Lower lobe of right lung (tissue), 2 donors: Measurements from ENCODE around the gene TECPR2. TPM values are rescaled to one million over a fixed set of nuclear protein-coding genes. Genes with fewer than 3 reads are reported as not detected.

Experiments used
- ATAC-seq, 2 donors: fragments of 200-7000 bp; cut with Tn5 transposase; one replicate each; pipeline ENCODE4 v1.9.1; 2020 to 2022; ENCODE audit warnings: mild to moderate bottlenecking in 2 of 2, moderate library complexity in 2 of 2
- DNase-seq: peaks from one replicate; pipeline ENCODE4 v3.0.0-alpha.2; 2020
- H3K27ac ChIP-seq: fragments of 200-600 bp; one replicate; pipeline ENCODE4 v1.8.0; 2022
- H3K27me3 ChIP-seq: fragments of 200-600 bp; one replicate; pipeline ENCODE4 v1.8.0; 2022; ENCODE audit warnings: low read depth
- H3K36me3 ChIP-seq: fragments of 200-600 bp; one replicate; pipeline ENCODE4 v1.8.0; 2022; ENCODE audit warnings: mild to moderate bottlenecking
- H3K4me1 ChIP-seq: fragments of 200-600 bp; one replicate; pipeline ENCODE4 v1.8.0; 2022
- H3K4me3 ChIP-seq: fragments of 200-600 bp; one replicate; pipeline ENCODE4 v1.8.0; 2022; ENCODE audit warnings: mild to moderate bottlenecking
- H3K9me3 ChIP-seq: fragments of 200-600 bp; one replicate; pipeline ENCODE4 v1.8.0; 2022
- intact Hi-C: fragments of 100-400 bp; cut with DNase I; formaldehyde crosslinking; loops from one replicate; pipeline ENCODE4 v1.11.0; 2022
- long read RNA-seq: library from polyadenylated mRNA; unstranded; transcript quantifications from one replicate; pipeline ENCODE4 v2.0.0, GENCODE V29; 2021
- total RNA-seq: library from RNA; stranded (reverse); fragmentation: NEBNext Ultra II Directional; extraction: Animal tissue kit (Norgen Biotek cat#: 25700); gene quantifications from one replicate; pipeline ENCODE4 v1.2.1, GENCODE V29; 2021
- TF ChIP-seq, protein P1 (sequence below): fragments of 200-600 bp; IDR thresholded peaks from one replicate; pipeline ENCODE4 v1.8.0; 2022; ENCODE audit warnings: antibody characterized with exemption, mild to moderate bottlenecking
- donor health status: DM: no; HTN: yes; CAD: no; lungs with severe emphysema.

TECPR2 gene, protein sequence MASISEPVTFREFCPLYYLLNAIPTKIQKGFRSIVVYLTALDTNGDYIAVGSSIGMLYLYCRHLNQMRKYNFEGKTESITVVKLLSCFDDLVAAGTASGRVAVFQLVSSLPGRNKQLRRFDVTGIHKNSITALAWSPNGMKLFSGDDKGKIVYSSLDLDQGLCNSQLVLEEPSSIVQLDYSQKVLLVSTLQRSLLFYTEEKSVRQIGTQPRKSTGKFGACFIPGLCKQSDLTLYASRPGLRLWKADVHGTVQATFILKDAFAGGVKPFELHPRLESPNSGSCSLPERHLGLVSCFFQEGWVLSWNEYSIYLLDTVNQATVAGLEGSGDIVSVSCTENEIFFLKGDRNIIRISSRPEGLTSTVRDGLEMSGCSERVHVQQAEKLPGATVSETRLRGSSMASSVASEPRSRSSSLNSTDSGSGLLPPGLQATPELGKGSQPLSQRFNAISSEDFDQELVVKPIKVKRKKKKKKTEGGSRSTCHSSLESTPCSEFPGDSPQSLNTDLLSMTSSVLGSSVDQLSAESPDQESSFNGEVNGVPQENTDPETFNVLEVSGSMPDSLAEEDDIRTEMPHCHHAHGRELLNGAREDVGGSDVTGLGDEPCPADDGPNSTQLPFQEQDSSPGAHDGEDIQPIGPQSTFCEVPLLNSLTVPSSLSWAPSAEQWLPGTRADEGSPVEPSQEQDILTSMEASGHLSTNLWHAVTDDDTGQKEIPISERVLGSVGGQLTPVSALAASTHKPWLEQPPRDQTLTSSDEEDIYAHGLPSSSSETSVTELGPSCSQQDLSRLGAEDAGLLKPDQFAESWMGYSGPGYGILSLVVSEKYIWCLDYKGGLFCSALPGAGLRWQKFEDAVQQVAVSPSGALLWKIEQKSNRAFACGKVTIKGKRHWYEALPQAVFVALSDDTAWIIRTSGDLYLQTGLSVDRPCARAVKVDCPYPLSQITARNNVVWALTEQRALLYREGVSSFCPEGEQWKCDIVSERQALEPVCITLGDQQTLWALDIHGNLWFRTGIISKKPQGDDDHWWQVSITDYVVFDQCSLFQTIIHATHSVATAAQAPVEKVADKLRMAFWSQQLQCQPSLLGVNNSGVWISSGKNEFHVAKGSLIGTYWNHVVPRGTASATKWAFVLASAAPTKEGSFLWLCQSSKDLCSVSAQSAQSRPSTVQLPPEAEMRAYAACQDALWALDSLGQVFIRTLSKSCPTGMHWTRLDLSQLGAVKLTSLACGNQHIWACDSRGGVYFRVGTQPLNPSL (N-terminal part only)
- 23.2 TPM for total RNA-seq
- long read RNA-seq, full-length matches to known transcripts: 2 of 20 reads
- long read RNA-seq, partial matches to known transcripts: 15 of 20 reads
- long read RNA-seq, other reads (novel, unspliced or antisense): 3 of 20 reads

GRCh38 chr14:102362545-102363181 lies at the start of gene TECPR2, which contains the start of gene CINP:
TSS of gene TECPR2 (plus strand) at chr14:102362941. CDS start at chr14:102376722, 13,781 bp downstream.
TSS of gene CINP (minus strand) at chr14:102362890. CDS start at chr14:102362851, 39 bp downstream.
- intact Hi-C loops: no loop called here
- peaks cover 27% of the 10 kb centered on the region for H3K4me1 ChIP-seq
- TF ChIP-seq, protein P1, sequence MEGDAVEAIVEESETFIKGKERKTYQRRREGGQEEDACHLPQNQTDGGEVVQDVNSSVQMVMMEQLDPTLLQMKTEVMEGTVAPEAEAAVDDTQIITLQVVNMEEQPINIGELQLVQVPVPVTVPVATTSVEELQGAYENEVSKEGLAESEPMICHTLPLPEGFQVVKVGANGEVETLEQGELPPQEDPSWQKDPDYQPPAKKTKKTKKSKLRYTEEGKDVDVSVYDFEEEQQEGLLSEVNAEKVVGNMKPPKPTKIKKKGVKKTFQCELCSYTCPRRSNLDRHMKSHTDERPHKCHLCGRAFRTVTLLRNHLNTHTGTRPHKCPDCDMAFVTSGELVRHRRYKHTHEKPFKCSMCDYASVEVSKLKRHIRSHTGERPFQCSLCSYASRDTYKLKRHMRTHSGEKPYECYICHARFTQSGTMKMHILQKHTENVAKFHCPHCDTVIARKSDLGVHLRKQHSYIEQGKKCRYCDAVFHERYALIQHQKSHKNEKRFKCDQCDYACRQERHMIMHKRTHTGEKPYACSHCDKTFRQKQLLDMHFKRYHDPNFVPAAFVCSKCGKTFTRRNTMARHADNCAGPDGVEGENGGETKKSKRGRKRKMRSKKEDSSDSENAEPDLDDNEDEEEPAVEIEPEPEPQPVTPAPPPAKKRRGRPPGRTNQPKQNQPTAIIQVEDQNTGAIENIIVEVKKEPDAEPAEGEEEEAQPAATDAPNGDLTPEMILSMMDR: no peak
- no peaks in the 10 kb centered on the region for H3K9me3 ChIP-seq
- ATAC-seq: peak; percentile 99 to 100
- H3K27me3 ChIP-seq: no peaks in the 10 kb centered on the region
- H3K27ac ChIP-seq: peak within 1 kb of the TSS; percentile 95
- peak within 1 kb of the TSS; percentile 96 for H3K4me3 ChIP-seq
- H3K36me3 ChIP-seq: peaks cover 27% of the 10 kb centered on the region
- peak; percentile 99 for DNase-seq

- TF ChIP-seq, protein P1: peak; percentile 98
- DNase-seq (peak; percentile 91), ATAC-seq (peak; percentile 80 to 86)
- intact Hi-C loops: no loop called here
- H3K4me3 ChIP-seq: peak overlapping the region; percentile 56
- H3K36me3 ChIP-seq: no peaks in the 10 kb centered on the region
- no peaks in the 10 kb centered on the region for H3K27me3 ChIP-seq
- no peaks in the 10 kb centered on the region for H3K9me3 ChIP-seq
- peaks cover 38% of the 10 kb centered on the region for H3K4me1 ChIP-seq
- peak overlapping the region; percentile 19 for H3K27ac ChIP-seq
Observed at GRCh38 chr14:102314242-102315011, 48.3 kb upstream of the TECPR2 start.

GRCh38 chr14:102315121-102315520 lies 47.6 kb upstream of the TECPR2 start:
- Histone ChIP-seq H3K27ac (no peak overlapping the region), H3K4me3 (no peak overlapping the region), H3K27me3 (no peaks in the 10 kb centered on the region), H3K4me1 (peaks cover 40% of the 10 kb centered on the region), H3K36me3 (no peaks in the 10 kb centered on the region), H3K9me3 (no peaks in the 10 kb centered on the region)
- ATAC-seq (no peak), DNase-seq (no peak)
- intact Hi-C loops: no loop called here
- TF ChIP-seq, protein P1: no peak

- no peak for ATAC-seq
- Histone ChIP-seq H3K9me3 (no peaks in the 10 kb centered on the region), H3K4me3 (peak overlapping the region; percentile 65), H3K36me3 (no peaks in the 10 kb centered on the region), H3K27me3 (no peaks in the 10 kb centered on the region), H3K4me1 (peaks cover 50% of the 10 kb centered on the region), H3K27ac (peak overlapping the region; percentile 80)
- TF ChIP-seq, protein P1: no peak
- intact Hi-C loops: no loop called here
- DNase-seq: no peak
Observed at GRCh38 chr14:102316338-102316742, 46.4 kb upstream of the TECPR2 start.
